GM12891 (cell line): ENCODE results near the gene TCF7L2.

Source experiments
- POLR2A ChIP-seq: IDR thresholded peaks from 2 replicates; pipeline ENCODE4 v1.6.1; 2011; ENCODE audit warnings: low read depth, low read length, control low read depth
- POLR2AphosphoS5 ChIP-seq: IDR thresholded peaks from 2 replicates; pipeline ENCODE4 v1.6.1; 2011; ENCODE audit warnings: low read depth, low read length, control low read depth
- TAF1 ChIP-seq: IDR thresholded peaks from 2 replicates; pipeline ENCODE4 v1.6.1; 2011; ENCODE audit warnings: low read depth, low read length, control low read depth

GRCh38 chr10:112959207-112959838 lies 9.3 kb downstream of the TCF7L2 start:
- TF ChIP-seq POLR2AphosphoS5, result no peak
- TF ChIP-seq TAF1, result no peak
- TF ChIP-seq POLR2A, result no peak
